HG02885 (cell line): ENCODE measurements around the gene SNX33.
"Not testable (repeated sequence)": the region's sequence is repeated elsewhere in the genome, so short reads cannot be mapped to it uniquely, and the experiment has no call there.

Experiments used
- ATAC-seq: cut with Tn5 transposase; IDR thresholded peaks from one replicate; pipeline ENCODE4 v1.9.1; 2021; ENCODE audit warnings: mild to moderate bottlenecking; ENCODE audit not compliant: unreplicated experiment, poor library complexity

The SNX33 gene

DNA sequence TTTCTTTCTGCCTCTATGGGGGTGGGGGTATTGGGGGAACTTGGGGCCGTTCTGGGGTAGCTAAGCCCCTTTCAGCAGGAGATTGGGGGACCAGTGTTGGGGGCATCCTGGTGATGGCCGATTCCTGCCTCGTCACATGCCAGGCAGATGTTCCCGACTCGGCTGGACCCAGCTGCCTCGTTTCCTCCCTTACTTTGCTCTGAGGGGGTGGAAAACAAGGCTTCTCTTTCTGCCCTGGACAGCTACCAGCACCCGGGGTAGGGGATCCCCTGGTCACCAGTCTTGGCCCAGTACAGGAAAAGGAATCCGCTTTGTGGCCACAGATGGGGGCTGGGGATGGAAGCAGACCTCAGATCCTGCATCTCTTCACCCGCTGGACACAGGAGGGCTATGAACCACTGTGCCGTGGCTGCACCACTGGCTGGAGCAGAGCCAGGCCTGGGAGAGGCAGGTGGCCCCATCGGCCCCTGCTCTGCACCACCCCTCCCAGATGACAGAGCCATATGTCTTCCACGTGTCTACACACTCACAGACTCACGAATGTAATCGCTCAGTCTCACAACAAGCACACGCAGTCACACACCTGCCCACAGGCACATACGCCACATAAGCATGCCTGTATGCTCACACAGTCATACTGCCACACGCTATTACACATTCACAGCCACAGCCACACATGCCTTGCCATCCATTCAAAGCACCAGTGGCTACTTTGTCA lies 12.4 kb downstream of the SNX33 start:
- ATAC-seq, result no peak

DNA sequence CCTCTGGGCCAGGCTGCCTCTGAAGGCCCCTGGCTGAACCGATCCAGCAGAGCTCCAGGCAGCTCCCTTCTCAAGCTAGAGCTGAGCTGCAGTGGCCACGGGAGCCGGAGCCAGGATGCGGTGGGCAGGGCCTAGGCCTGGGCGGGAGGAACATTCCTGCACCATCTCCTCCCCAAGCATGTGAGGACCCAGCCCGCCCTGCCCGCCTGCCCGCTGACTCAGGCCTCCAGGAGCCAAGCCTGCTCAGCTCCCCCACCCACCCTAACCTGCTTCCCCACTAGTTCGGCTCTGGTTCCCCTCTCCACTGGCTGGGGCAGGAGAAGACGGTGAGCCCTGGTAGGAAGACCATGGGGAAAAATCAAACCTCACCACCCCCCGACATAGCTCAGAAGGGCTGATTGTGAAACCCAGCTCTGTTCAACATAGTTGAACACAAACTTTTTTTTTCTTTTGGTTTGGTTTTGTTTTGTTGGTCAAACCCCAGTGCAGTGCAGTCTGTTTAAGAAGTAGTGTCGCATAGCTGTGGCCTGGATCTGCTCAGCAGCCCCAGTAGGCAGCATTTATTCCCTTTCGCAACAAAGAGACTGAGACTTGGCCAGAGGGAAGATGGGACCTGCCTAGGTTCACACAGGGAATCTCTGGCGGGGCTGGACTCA lies 13.5 kb downstream of the SNX33 start:
- ATAC-seq, result no peak

DNA sequence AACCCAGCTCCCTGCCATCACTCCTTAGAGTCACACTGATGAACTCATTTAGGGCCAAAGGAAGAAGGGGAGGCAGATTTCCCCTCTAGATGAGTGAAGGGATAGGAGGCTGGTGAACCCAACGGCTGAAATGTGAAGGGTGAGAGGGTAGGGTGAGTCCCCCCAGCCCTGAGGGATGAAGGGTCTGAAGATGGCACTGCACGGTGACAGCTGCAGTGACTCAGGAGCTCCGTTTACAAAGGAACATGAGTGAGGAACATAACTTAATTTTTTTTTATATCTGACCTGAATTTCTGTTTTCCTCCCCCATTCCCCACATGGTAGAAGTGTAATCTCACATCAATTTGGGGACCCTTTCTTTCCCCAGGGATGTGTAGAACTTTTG lies 14.0 kb downstream of the SNX33 start:
- no peak for ATAC-seq

DNA sequence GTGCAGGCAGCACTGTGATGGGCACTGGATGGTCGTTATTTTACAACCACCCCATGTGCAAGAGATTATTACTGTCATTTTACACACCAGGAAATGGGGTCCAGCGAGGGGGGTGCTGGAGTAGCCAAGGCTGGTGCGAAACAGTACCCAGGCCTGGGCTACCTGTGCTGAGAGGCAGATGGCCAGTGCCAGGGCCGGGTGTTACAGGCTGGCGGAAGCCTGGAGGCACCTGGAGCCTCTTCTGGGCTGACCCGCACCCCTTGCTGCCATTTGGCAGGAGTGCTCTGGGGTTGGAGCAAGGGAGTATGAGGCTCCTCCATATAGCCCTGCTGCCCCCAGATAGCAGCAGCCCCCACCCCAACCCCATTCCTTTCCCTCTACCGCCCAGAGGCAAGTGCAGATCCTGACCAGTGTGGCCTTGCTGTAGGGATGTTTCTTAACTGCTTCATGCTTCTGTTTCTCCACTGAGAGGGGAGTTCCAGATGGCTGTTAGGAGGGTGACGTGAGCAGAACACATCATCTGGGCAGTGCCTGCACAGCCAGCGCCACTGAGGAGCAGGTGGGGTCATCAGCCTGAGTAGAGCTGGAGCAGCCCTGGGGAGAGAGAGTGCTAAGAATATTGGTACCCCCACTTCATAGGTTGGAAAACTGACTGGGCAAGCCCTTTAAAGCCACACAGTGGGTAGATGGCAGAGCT lies 15.3 kb downstream of the SNX33 start:
- ATAC-seq, result no peak

DNA sequence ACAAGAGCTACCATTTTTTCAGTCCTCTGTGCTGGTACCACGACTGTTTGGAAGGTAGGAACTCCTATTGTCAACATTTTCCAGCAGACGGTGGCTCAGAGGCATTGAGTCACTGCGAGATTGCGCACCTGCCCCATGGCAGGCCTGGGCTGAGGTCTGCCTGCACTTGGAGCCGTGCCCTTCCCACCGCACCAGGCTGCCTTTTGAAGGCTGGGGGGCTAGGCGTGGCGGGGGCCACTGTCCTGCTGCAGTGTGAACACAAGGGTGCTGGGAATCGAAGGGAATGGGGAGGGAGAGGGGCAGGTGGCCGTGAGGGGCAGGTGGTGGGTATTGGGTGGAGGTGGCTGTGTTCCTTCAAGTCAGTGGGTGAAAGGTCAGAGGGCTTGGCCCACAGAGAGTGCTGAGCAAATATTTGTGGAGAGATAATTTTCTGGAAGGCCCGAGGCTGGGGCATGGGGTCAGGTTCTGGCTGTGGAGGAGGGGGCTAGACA lies 16.3 kb downstream of the SNX33 start:
- no peak for ATAC-seq

DNA sequence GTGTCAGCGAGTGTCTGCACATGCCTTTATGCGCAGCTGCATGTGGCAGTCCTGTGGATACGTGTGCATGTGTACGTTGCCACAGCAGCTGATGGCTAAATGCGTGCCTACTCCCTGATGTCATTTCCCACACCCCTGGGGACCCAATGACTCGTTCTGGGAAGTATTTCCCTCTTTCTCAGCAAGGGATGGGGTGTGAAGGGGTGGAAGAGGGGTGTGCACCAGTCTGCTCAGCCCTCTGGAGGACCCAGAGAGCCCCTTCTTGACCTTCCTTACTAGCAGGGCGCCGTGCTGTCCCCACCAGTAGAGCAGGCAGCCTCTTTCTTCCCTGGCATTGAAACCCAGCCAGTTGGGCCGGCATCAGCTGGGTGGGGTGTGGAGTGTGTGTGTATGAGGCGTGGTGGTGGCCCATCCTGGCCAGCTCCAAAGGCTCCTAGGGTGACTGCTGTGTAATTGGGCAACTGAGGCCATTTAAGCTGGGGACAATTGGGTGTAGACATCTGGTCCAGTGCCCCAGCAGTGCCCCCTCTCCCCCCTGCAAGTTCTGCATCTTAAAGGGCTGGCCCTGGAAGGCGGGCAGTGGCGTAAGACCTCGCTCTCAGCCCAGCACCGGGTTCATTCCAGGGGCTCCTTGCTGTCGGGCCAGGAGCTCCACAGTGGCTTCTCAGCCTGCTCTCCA lies 19.2 kb downstream of the SNX33 start:
- ATAC-seq, result no peak

DNA sequence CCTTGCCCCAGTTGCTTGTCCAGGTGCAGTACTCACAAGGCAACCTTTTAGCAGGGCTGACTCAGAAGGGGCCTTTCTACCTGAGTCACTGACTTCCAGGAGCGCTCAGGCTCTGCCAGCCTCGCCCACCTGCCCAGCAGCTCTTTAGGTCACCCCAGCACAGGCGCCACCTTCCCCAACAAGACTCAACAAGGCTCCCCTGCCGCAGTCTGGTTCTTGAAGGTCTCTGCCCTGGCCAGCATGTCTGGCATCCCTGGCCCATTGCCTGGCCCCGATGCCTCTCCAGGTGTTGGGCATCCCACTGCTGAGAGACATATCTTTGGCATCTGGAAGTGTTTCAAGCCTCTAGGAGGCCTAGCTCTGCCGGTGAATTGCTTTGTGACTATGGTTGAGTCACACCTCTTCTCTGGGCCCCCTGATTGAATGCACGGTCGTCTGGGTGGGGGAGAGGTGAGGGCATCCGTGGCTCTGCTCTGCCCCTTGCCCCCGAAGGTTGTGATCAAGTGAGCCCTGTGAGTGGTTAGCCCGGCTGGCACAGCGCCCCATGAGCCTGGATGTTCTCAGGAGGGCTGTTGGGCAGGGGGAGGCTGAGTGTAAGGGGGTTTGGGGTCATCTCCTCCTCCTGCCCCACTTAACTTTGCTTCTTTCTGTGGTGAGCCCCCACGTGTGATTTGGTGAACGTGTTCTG lies 21.6 kb downstream of the SNX33 start:
- ATAC-seq, result no peak

DNA sequence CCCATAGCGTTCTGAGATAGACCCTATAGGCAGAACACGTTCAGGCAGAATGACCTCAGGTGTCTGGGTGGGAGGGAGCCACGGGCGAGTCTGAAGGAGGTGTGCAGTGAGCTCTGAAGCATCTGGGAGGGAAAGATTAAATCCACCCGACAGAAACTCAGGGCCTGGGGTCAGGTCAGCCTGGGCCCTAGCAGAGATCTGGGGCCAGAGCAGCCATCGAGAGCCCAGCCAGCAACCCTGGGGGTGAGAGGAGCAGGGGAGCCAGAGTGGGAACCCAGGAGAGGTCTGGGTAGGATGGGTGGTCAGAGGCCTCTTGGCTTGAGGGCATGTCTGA lies 22.1 kb downstream of the SNX33 start:
- no peak for ATAC-seq

DNA sequence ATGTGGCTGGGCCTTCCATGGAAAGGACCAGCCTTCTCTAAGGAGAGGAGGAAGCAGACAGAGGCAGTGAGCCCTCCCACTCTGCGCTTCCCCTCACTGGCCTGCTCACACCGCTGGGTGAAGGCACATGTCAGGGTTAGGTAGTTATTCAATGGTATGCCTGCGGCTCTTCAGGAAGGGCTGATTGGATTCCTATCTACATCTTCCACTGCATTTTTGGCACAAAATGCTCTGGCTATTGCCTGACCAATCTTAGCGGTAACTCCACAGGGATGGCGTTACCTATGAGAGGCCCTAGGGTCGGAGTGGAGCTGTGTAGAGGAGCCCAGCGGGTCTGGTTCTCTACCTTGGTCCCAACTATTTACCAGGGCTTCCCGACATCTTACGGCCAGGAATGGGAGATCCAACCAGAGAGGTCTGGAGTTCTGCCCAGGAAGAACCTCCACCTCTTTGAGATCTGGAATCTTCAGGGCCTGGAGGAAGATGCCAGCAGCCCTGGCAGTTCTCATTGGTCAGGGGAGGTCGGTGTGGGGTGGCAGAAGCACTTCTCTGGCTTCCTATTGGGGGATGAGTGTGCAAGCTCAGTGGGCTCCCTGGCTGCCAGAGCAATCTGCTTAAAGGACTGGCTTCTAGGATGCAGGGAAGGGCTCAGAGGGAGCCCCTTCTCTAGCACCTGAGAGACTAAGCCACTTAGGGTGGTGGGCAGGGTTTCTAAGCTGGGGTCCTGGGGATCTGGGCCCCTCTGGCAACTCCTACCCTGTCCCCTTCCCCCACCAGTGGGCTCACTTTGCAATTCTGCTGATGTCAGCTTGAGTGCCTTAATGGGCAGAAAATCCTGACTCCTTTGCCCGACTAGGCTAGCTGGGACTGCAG lies 24.3 kb downstream of the SNX33 start:
- no peak for ATAC-seq

DNA sequence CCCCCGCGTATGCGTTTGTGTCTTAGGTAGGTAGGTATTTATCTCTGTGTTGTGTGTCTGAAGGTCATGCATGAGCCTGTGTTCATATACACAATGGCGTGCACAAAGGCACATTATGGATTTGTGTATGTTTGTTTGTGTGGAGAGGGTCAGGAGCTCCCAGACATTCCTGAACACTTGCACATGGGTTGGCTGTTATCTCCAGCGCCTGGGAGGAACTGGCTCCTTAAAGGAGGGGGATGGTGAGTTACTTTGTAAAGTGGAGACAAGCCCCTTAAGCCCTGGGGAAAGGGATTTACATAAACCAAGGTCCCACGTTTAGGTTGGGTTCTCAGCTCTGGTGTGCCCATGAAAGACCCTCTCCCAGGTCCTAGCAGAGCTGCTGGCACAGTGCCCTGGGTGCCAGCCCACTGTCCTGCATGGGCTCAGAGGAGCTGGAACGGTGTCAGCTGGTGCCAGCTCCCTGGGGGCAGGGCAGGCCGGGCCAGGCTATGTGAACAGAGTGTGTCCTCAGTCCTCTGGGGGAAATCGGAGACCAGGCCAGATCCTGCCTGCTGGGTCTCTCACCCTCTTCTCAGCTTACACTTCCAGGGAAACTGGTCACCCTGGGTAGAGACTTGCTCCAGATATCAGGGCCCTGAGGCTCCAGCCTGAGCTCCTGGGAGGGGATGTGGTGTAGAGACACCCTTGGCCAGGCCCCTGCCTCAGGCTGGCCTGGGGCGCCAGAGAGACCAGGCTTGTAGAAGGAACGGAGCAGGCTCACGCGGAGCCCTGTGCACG lies 25.1 kb downstream of the SNX33 start:
- no peak for ATAC-seq

DNA sequence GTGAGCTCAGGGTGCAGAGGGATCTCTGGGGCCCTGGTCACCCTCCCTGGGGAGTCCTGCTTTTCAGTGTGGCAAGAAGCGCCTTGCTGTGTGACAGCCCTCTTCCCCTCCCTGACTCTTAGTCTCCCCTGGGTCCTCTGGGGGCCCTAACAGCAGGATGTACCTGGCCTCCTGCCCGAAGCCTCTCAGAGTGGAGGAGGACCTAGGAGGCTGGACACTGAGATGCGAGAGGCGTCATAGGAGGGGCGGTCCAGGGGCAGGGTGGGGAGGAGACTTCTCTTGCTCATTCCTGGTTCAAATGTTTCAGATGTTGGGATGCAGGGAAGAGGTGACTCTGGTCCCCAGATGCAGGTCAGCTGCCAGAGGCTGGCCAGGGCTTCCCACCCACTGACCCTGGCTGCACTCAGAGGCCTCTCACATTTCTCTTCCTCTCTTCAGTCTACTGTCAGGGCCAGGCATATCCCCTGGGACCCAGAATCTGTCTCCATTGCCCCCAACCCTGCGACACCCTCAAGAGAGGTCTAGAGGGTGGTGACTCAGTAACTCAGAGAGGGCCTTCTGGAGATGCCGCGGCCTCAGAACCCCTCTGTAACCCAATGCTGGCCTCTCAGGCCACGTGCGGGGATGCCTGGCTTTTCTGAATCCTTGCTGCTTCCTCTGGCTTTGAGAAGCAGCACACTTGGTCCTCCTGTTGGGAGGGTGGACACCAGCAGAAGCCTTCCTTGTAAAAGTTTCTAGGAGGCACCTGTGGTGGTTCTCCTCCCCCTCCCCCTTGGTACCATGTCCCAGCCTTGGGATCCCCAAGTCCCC lies 25.9 kb downstream of the SNX33 start:
- ATAC-seq, result no peak

DNA sequence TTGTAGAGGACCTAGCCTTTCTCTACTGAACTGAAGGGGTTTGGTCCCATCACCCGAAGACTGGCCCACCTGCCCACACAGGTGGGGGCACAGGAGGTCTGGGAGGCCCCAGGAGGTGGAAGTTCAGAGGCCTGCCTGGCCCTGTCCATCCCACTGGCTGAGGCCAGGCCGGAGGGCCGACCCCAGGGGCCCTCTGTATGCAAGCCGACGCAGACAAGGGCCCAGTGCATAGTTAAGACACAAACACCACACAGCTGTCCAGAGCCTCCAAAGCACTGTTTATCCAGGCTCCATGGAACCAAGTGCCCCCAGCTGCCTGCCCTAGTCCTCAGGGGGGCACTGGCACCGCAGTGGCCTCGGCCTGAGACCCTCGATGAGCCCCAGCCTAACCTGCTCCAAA lies 26.7 kb downstream of the SNX33 start:
- ATAC-seq, result no peak

DNA sequence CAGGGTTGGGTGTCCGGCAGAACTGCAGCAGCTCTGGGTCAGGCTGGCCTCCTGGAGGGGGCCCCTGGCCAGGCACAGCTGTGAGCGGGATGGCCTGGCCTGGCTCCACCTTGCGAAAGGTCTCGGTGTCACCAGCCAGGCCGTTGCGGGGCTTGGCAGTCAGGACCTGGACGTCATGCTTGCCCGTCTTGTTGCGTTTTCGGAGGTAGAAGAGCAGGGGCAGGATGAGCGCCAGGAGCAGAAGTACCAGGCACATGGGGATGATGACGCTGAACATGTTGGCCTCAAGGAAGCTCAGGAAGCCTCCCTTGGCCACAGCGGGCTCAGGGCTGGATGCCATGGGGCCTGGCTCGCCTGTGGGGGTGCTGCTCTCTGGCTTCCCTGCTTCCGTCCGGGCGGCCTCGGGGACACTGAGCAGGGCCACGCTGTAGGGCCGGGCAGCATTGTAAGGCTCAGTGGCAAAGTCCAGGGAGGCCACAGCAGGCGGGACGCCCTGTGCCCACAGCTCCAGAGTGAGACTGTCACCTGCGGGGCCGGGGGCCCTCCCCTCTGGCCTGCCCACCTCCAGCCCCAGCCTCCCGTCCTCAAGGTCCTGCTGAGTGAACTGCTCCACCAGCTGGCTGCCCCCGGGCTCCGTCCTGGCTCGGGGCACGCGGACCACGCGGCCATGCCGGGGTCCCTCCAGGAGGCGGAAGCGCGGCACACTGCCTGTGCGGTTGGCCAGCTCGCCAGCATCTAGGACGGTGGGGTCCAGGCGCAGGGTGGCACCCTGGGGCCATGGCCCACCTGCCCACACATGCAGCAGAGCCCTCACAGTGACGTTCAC lies 28.1 kb downstream of the SNX33 start:
- ATAC-seq, result no peak

DNA sequence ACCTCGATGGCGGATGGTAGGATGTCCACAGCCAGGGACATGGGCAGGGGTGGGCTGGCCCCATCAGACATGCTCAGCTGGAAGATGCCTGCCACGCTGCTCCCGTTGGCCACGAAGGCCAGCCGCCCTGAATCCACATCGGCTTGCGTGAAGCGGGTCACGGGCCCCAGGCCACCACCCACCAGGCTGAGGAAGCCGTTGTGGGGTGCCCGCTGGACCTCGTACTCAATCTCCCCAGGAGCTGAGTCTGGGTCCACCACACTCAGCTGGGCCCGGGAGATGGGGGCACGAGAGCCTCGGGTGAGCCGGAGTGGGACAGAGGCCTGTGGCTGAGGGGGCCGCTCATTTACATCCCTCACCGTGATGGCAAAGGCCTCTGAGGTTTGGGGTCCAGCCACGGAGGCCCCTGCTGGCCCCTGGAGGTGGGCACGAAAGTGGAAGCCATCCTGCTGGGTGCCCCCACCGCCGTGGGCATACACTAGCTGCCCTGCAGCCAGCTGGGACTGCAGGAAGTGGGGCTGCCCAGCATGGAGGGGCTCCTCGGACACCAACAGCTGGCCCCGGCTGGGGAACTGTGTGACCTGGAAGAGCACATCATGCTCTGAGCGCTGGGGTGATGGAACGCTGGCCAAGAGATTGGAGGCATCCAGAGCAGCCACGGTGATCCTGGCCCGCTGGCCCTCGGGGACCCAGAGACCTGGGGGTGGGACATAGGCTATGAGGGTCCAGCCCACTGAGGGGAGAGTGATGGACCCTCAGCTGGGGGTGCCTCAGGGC lies 29.2 kb downstream of the SNX33 start:
- no peak for ATAC-seq

DNA sequence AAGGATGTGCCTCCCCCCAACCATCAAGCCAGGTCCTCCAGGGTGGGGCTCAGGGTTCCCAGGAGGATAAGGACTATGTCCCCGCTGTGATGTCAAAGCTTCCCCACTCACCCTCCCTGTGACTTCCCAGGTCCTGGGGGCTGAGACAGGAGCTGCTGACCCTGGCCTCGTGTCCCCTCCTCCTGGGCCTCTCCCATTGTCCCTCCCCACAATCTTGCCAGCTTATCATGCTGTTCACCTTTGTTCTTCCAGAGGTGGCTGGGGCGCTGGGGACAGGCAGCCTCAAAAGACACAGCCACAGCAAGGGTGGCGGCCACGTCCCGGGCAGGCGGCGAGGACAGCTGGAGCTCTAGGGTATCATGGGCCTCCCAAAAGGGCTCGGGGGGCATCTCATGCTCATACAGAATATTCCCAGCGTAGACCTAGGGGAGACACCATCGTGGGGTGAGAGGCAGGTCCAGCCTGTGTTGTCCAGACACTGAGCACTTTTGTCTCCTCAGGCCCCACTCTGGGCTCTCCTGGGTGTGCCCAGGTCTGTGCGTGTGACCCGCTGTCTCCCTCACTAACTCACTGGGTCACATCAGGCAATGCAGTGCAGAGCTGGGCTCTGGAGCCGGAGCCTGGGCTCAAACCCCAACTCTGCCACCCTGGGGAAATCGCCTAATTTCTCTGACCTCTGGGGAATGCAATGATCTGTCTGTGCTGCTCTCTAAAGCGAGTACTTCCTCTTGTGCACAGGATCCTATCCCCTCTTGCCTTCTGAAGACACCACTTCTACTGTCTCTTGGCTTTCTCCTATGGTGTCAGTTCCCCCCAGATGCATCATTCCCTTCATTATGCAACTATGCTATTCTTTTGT lies 30.0 kb downstream of the SNX33 start:
- no peak for ATAC-seq

DNA sequence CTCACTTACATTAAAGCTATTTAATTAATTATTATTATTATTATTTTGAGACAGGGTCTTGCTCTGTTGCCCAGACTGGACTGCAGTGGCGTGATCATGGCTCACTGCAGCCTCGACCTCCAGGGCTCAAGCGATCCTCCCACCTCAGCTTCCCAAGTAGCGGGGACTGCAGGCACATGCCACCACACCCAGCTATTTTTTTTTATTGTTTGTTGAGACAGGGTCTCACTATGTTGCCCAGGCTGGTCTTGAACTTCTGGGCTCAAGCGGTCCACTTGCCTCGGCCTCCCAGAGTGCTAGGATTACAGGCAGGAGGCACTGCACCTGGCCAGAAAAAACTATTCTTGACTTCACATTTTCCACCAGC lies 30.6 kb downstream of the SNX33 start:
- ATAC-seq, result not testable (repeated sequence)
